T follicular helper cell (primary cell): ENCODE data around the gene TNP1.

Experiments used
- DNase-seq: peaks from one replicate; pipeline ENCODE4 v3.0.0-alpha.2; 2020; ENCODE audit warnings: low read depth
- total RNA-seq, 2 experiments: gene quantifications; one replicate each; lab custom pipeline; 2026; lab: John Stamatoyannopoulos, UW

The TNP1 gene
- 0 reads per million in 2 experiments for total RNA-seq

GRCh38 chr2:216859944-216860343, at the start of gene TNP1:
Gene TNP1 (minus strand): TSS chr2:216860064. CDS start chr2:216860034, 30 bp downstream.
- no peak for DNase-seq

- no peak for DNase-seq
Measured at GRCh38 chr2:216908300-216908699, 48.4 kb upstream of the TNP1 start.

- DNase-seq = no peak
Measured at GRCh38 chr2:216905649-216906329, 45.9 kb upstream of the TNP1 start.

GRCh38 chr2:216904974-216905373, 45.1 kb upstream of the TNP1 start:
- DNase-seq = no peak

- no peak for DNase-seq
Measured at GRCh38 chr2:216904554-216904953, 44.7 kb upstream of the TNP1 start.

GRCh38 chr2:216903470-216903869, 43.6 kb upstream of the TNP1 start:
- no peak for DNase-seq

- DNase-seq = no peak
Measured at GRCh38 chr2:216901273-216901672, 41.4 kb upstream of the TNP1 start.

- no peak for DNase-seq
Measured at GRCh38 chr2:216900406-216900805, 40.5 kb upstream of the TNP1 start.

GRCh38 chr2:216897561-216898203, 37.8 kb upstream of the TNP1 start:
- no peak for DNase-seq

GRCh38 chr2:216890138-216890537, 30.3 kb upstream of the TNP1 start:
- DNase-seq = no peak

- DNase-seq = no peak
Measured at GRCh38 chr2:216888887-216889622, 29.2 kb upstream of the TNP1 start.

- DNase-seq = no peak
Measured at GRCh38 chr2:216888081-216888480, 28.2 kb upstream of the TNP1 start.

- no peak for DNase-seq
Measured at GRCh38 chr2:216887138-216887537, 27.3 kb upstream of the TNP1 start.

- no peak for DNase-seq
Measured at GRCh38 chr2:216885117-216885553, 25.3 kb upstream of the TNP1 start.

- no peak for DNase-seq
Measured at GRCh38 chr2:216884347-216884746, 24.5 kb upstream of the TNP1 start.

GRCh38 chr2:216882876-216883275, 23.0 kb upstream of the TNP1 start:
- no peak for DNase-seq

GRCh38 chr2:216881411-216881810, 21.5 kb upstream of the TNP1 start:
- DNase-seq = no peak

GRCh38 chr2:216880509-216881184, 20.8 kb upstream of the TNP1 start:
- DNase-seq = no peak

GRCh38 chr2:216879727-216880508, 20.1 kb upstream of the TNP1 start:
- DNase-seq = no peak

- no peak for DNase-seq
Measured at GRCh38 chr2:216878072-216878471, 18.2 kb upstream of the TNP1 start.

GRCh38 chr2:216877085-216877484, 17.2 kb upstream of the TNP1 start:
- DNase-seq = no peak

- DNase-seq = no peak
Measured at GRCh38 chr2:216875862-216876261, 16.0 kb upstream of the TNP1 start.
